Measurements from ENCODE around the gene FNDC7.
"Not testable (repeated sequence)": the region's sequence is repeated elsewhere in the genome, so short reads cannot be mapped to it uniquely, and the experiment has no call there.

FNDC7 gene

GRCh38 chr1:108712606-108713150, at the start of gene FNDC7:
Gene FNDC7, plus strand, starts transcription at chr1:108712908. Its CDS starts 26 bp downstream, at chr1:108712934.
- DNase-seq: no peak

- DNase-seq: no peak
Measured at GRCh38 chr1:108663074-108663473, 49.6 kb upstream of the FNDC7 start.

GRCh38 chr1:108664481-108664880, 48.2 kb upstream of the FNDC7 start:
- DNase-seq: no peak

GRCh38 chr1:108665067-108665466, 47.6 kb upstream of the FNDC7 start:
- no peak for DNase-seq

- DNase-seq: no peak
Measured at GRCh38 chr1:108665771-108666170, 46.9 kb upstream of the FNDC7 start.

GRCh38 chr1:108667422-108667821, 45.3 kb upstream of the FNDC7 start:
- not testable (repeated sequence) for DNase-seq

GRCh38 chr1:108668777-108669176, 43.9 kb upstream of the FNDC7 start:
- DNase-seq: no peak

- no peak for DNase-seq
Measured at GRCh38 chr1:108669679-108670078, 43.0 kb upstream of the FNDC7 start.

- no peak for DNase-seq
Measured at GRCh38 chr1:108670131-108670773, 42.5 kb upstream of the FNDC7 start.

GRCh38 chr1:108671143-108671542, 41.6 kb upstream of the FNDC7 start:
- DNase-seq: no peak

- DNase-seq: no peak
Measured at GRCh38 chr1:108678706-108679105, 34.0 kb upstream of the FNDC7 start.

GRCh38 chr1:108679586-108680213, 33.0 kb upstream of the FNDC7 start:
- no peak for DNase-seq

GRCh38 chr1:108681701-108682100, 31.0 kb upstream of the FNDC7 start:
- not testable (repeated sequence) for DNase-seq

- no peak for DNase-seq
Measured at GRCh38 chr1:108685529-108685928, 27.2 kb upstream of the FNDC7 start.

GRCh38 chr1:108686614-108687313, 25.9 kb upstream of the FNDC7 start:
- DNase-seq: no peak

- no peak for DNase-seq
Measured at GRCh38 chr1:108691128-108691941, 21.4 kb upstream of the FNDC7 start.

GRCh38 chr1:108691942-108692723, 20.6 kb upstream of the FNDC7 start, which contains the start of gene PRPF38B:
Gene PRPF38B, plus strand, starts transcription at chr1:108692310. Its CDS starts 282 bp downstream, at chr1:108692592.
- DNase-seq: peak; percentile 92 to 95

- peak; percentile 55 to 68 for DNase-seq
Measured at GRCh38 chr1:108692724-108693655, 19.7 kb upstream of the FNDC7 start.

- no peak for DNase-seq
Measured at GRCh38 chr1:108695535-108695934, 17.2 kb upstream of the FNDC7 start.

Data from activated CD4-positive, alpha-beta T cell treated with anti-CD3 and anti-CD28 coated beads, Interleukin-2, amount 50 U/mL, for 48 hours (primary cell).